Subcutaneous adipose tissue (tissue), 4 donors: ENCODE data around the gene NCOA1. TPM values are rescaled to one million over a fixed set of nuclear protein-coding genes. Genes with fewer than 3 reads are reported as not detected.

Source experiments
- total RNA-seq, 4 donors: library from RNA; depleted of rRNA; stranded (reverse); fragments of >200 nt; gene quantifications; one replicate each; pipeline ENCODE4 v1.1.0, GENCODE V29; 2016
- TF ChIP-seq, protein P1 (sequence below): fragments of 450-650 bp; IDR thresholded peaks from one replicate; pipeline ENCODE4 v1.5.1; 2016; ENCODE audit warnings: low read depth, mild to moderate bottlenecking, control low read depth, antibody characterized with exemption, moderate library complexity

The NCOA1 gene
- total RNA-seq, 4 donors from 2014 or later = 48.2 to 84.6 (median 53.1) TPM

DNA sequence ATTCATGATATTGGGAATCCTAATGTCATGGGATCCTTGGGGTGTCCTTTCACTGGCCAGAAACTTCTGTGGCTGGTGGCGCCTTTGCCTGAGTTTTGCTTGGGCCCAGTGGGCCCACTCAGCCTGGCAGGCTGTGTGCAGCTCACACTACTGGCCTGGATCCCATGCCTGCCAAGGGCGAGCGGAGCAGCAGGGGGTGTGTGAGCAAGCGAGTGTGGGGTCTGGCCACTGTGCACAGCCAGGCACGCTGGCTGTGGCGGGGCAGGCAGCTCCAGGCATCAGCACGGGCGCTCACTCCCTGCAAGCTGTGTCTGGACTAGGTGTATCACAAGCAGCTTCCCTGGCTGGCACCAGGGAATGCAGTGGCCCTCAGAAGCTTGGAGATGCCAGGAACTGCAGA, 74.5 kb downstream of the NCOA1 start:
- TF ChIP-seq, protein P1, sequence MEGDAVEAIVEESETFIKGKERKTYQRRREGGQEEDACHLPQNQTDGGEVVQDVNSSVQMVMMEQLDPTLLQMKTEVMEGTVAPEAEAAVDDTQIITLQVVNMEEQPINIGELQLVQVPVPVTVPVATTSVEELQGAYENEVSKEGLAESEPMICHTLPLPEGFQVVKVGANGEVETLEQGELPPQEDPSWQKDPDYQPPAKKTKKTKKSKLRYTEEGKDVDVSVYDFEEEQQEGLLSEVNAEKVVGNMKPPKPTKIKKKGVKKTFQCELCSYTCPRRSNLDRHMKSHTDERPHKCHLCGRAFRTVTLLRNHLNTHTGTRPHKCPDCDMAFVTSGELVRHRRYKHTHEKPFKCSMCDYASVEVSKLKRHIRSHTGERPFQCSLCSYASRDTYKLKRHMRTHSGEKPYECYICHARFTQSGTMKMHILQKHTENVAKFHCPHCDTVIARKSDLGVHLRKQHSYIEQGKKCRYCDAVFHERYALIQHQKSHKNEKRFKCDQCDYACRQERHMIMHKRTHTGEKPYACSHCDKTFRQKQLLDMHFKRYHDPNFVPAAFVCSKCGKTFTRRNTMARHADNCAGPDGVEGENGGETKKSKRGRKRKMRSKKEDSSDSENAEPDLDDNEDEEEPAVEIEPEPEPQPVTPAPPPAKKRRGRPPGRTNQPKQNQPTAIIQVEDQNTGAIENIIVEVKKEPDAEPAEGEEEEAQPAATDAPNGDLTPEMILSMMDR = no peak

- TF ChIP-seq, protein P1 = no peak
Measured at GRCh38 chr2:24566209-24566608, 75.2 kb downstream of the NCOA1 start.

GRCh38 chr2:24566630-24567029, 75.6 kb downstream of the NCOA1 start:
- TF ChIP-seq, protein P1 = no peak

DNA sequence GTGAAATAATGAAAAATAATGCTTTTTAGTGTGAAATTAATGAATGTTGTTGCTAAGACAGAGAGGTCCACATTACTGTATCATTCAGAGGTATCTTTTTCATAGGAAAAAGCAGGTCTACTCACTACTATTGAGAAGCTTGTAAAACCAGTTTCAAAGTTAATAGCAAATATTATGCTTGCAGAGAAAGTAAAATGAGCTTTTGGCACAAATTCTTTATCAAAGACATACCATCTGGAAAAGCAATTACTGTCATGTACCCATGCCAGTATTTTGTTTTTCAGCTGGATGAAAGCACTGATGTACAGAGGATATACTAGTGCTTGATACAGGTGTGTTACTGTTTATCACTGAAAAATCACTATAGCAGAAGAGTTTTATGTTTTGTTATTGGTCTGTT, 77.5 kb downstream of the NCOA1 start:
- TF ChIP-seq, protein P1 = no peak

DNA sequence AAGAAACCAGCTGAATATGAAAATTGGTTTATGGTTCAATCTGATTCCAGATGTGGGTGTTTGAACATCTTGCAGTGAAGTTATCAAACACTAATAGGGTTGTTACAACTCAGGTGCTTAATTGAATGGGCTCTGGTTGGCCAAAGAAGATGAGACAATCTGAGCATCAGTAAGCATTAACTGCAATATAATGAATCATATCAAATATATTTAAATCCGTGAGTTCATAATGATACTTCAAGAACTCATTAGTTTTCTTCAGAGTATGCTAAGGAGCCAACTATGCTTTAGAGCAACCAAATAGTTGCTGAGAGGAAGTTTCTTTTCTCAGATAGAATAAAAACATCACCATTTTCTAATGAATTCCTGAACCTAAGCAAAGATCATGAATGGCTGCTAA, 79.2 kb downstream of the NCOA1 start:
- TF ChIP-seq, protein P1 = no peak

DNA sequence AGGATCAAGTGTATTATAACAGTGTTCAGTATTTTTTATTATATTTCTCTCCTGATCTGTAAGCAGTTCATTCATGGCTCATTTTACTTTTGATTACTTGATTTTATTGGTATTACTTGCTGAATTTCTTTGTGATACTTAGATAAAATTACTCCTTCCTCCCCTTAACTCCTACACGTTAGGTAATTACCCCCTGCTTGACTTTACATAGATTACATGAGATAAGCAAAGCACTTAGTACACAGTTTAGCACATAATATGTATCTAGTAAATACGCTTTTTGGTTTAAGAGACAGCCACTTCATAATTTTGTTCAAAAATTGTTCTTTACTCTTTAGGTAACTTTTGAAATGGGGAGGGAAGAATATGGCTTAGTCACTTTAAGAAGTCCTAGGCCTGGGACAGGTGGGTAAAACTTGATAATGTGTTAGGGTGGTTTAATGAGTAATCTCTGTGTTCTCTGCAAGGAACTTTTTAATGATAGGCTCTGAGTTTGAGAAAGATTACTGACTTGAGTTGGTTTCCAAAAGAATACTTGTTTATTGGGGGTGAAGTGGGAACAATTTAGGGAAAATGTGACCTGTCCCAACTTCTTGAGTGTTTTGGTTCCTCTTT, 80.9 kb downstream of the NCOA1 start:
- TF ChIP-seq, protein P1 = no peak

GRCh38 chr2:24576146-24576545, 85.1 kb downstream of the NCOA1 start:
- TF ChIP-seq, protein P1 = no peak
